Glomerular endothelial cell (primary cell): ENCODE data around the gene SLC45A3. TPM values are rescaled to one million over a fixed set of nuclear protein-coding genes. Genes with fewer than 3 reads are reported as not detected.

Experiments used
- DNase-seq: peaks from one replicate; pipeline ENCODE4 v3.0.0-alpha.2; 2011; ENCODE audit warnings: low read depth, low spot score; ENCODE audit errors: extremely low read depth
- total RNA-seq: library from RNA; depleted of rRNA; stranded (reverse); fragments of >200 nt; gene quantifications from 2 replicates; pipeline ENCODE4 v1.2.3, GENCODE V29; 2015

SLC45A3 gene
- total RNA-seq, 1 donor from 2014 or later = 11.6 TPM

GRCh38 chr1:205670150-205670446, 10.2 kb downstream of the SLC45A3 start:
- DNase-seq = no peak

GRCh38 chr1:205669341-205670149, 10.8 kb downstream of the SLC45A3 start:
- DNase-seq = no peak

GRCh38 chr1:205668951-205669340, 11.4 kb downstream of the SLC45A3 start:
- no peak for DNase-seq

DNA sequence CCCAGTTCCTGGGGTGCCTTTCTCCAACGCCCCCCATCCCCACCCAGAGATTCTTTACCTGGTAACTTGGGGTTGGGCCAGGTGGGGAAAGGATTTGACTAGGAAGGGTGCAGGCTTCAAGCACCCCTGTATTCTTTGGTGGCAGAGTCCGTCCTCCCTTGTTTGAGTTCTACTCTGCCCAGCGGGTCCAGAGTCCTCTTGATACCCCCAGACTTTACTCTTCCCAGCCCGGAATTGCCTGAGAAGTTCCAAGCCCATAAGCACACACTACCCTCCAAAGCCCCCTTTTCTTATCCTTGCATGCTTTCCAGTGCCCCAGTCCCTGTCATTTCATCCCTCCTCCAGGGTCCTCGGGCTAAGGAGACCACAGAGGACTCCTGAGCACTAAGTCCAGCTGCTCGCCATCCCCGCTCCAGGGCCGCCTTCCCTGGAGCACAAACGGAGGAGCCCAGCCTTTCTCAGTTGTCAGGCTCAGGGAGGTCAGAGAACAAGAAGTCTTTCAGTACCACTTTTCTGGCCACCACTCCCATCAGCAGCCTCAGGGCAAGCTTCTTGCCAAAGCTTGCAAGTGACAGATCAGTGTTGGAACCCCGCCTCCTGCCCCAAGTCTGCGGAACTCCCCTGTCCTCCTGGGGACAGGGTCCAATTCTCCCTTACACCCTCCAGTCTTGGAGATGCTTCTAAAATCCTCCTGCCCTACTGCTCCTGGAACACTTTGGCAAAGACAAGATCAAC, 12.2 kb downstream of the SLC45A3 start:
- no peak for DNase-seq

GRCh38 chr1:205666372-205667166, 13.7 kb downstream of the SLC45A3 start:
- DNase-seq = no peak

DNA sequence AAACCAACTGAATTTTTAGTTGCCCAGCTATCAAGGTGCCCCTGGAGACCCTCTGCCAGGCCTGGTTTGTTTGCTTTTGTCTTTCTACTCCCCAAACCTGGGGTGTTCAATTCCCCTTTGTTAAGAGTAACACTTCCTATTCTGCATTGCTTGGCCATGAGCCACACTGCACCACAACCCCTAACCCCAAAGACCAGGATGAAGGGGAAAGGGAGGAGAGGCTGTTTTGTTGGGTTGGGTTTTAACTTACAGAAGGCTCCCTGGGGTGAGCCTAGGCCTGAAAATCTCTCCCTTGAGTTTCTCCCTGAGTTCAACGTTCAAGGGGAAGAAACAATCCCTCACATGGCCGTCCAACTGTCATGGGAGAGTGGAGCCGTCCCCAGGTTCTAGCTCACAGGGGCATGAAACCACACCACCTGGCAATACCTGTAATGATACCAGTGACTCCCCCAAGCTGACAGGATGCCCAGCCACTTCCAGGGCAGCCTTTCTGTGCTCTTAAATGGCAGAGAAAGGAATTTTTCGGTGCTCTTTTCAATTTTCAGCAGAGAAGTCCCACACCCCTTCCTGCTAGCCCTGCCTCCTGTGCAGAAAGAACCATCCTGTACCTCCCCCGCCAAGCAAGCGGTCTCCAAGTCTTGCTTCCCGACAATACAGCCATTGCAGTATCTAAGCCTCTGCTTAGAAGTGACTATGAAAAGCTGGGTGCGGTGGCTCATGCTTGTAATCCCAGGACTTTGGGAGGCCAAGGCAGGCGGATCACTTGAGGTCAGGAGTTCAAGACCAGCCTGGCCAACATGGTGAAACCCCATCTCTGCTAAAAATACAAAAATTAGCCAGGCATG, 14.9 kb downstream of the SLC45A3 start:
- DNase-seq = no peak

DNA sequence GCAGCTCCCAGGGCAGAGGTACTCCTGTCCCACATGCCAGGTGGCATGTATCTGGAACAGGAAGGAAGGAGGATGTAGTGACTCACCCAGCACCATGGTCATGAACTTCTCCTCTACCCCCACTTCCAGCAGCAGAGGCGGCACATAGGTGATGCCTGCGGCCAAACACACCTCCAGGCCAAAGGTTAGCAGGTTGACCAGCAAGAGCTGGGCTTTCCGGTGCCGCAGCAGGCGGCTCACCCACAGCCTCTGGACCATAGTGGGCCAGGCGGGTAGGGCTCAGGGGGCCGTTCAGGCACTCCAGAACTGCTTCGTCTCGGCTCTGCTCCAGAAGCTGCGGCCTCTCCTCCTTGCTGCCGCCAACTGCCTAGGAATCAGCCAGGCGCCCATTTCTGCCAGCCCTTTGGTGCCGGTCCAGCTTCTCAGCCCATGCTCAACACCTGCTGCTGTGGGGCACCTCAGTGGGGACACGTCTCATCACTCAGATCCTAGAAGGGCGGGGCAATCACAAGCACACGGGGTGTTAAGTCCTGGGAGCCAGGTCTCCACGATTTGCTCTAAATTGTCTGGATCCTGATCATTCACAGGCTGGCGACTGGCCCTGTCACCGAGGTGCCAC, 15.8 kb downstream of the SLC45A3 start:
- DNase-seq = no peak

DNA sequence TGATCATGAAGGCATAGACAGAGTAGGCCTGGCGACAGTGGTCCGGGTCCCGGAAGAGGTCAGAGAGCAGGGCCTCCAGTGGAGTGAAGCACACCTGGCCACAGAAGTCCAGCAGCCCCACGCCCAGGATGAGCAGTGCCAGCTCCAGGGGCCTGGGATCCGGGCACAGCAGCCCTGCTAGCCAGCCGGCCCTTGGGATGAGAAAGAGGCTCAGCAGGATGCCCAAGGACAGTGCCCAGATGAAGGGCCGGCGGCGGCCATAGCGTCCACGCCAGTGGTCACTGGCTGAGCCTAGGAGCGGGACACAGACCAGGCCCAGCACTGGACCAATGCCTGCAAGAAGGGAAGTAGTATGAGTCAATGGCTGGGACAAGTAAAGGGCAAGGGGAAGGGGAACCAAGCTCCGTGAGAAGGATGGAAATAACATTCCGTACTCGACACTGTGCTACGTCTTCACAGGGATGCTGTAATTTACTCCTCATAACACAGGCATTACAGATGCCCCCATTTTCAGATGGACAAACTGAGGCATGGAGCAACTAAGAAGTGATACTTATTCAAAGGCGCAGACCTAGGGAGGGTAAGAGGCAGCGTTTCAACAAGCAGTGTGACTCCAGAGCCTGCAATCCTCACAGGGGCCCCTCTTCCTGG, 16.9 kb downstream of the SLC45A3 start:
- no peak for DNase-seq

- no peak for DNase-seq
These were observed 17.5 kb downstream of the SLC45A3 start for GRCh38 chr1:205662791-205663190.

GRCh38 chr1:205662135-205662738, 18.1 kb downstream of the SLC45A3 start:
- DNase-seq = no peak

- DNase-seq = no peak
These were observed 18.7 kb downstream of the SLC45A3 start for GRCh38 chr1:205661429-205662134.

GRCh38 chr1:205660361-205660760, 19.9 kb downstream of the SLC45A3 start:
- no peak for DNase-seq

DNA sequence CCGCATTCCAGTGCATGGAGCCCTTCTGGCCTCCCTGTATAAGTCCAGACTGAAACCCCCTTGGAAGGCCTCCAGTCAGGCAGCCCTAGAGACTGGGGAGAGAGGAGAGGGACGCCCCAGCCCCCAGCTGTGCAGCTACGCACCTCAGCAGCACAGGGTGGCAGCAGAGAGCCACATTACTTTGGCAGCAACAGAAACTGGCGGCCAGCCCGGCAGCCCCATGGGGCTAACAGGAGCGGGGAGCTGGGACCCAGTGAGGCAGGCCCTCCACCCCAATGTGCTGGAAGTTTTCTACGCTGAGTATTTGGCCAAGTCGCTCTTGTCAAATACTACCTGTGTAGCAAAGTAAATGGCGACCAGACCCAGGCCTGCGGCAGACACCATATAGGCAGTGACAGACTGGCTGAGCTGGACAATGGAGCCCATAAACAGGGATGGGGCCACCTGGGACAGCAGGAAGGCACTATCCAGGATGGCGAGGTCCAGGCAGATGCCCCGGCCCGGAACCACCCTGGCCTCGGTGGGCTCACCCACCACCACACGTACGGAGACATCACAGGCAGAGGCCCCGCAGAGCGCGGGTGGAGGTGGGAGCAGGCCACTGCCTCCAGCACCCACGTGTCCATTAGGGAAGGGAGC, 21.2 kb downstream of the SLC45A3 start:
- DNase-seq = no peak

GRCh38 chr1:205656236-205656635, 24.1 kb downstream of the SLC45A3 start:
- no peak for DNase-seq

GRCh38 chr1:205652984-205653383, 27.3 kb downstream of the SLC45A3 start:
- DNase-seq = no peak

GRCh38 chr1:205650241-205650640, 30.1 kb downstream of the SLC45A3 start:
- no peak for DNase-seq

DNA sequence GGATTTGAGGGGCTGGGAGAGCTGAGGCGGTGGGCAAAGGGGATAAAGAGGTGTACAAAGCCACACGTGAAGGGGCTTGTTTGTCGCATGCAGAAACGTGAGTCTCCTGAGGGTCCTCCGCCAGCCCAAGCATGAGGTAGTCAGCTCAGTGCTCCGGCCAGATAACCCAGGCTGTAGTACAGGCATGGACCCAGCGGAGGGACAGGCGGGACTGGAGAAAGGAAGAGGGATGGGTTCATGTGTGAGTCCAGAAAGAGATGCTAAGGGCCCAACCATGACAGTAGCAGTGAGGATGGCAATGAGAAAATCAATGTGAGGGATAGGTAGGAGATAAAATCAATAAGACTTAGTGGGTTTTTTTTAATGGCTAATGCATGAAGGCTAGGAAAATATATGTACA, 34.8 kb downstream of the SLC45A3 start:
- DNase-seq = no peak

GRCh38 chr1:205642679-205643307, 37.5 kb downstream of the SLC45A3 start:
- no peak for DNase-seq
